SK-MEL-5 (cell line): ENCODE data around the gene CCDC201. TPM values are rescaled to one million over a fixed set of nuclear protein-coding genes. Genes with fewer than 3 reads are reported as not detected.
"Not testable (repeated sequence)": the region's sequence is repeated elsewhere in the genome, so short reads cannot be mapped to it uniquely, and the experiment has no call there.

ENCODE experiments used
- DNase-seq: peaks from one replicate; pipeline ENCODE4 v3.0.0-alpha.2; 2016; ENCODE audit warnings: low read depth, low spot score
- in situ Hi-C: cut with HindIII; loops from 2 replicates; pipeline ENCODE4 v1.10.0; 2016; ENCODE audit warnings: low sequenced_read_pairs, high pct_unique_total_duplicates, low pct_unique_long_range_greater_than_20kb
- total RNA-seq: library from RNA; depleted of rRNA; stranded (reverse); fragments of >200 nt; shearing (Covaris generic); gene quantifications from 2 replicates; pipeline ENCODE4 v1.2.3, GENCODE V29; 2014

CCDC201 gene
- total RNA-seq, 1 experiment from 2014 or later = not detected

- DNase-seq, in situ Hi-C loops: not testable (repeated sequence)
Measured at GRCh38 chr7:45848734-45849133, 24.1 kb downstream of the CCDC201 start.

GRCh38 chr7:45846536-45846935 is 26.3 kb downstream of the CCDC201 start:
- DNase-seq, in situ Hi-C loops: not testable (repeated sequence)

- in situ Hi-C loops = not testable (repeated sequence)
Measured at GRCh38 chr7:45841926-45842717, 30.8 kb downstream of the CCDC201 start.

GRCh38 chr7:45838852-45839251 is 34.0 kb downstream of the CCDC201 start:
- in situ Hi-C loops, DNase-seq: not testable (repeated sequence)

More at GRCh38 chr7:45841926-45842717, 30.8 kb downstream of the CCDC201 start:
- DNase-seq = peak; percentile 27

- DNase-seq, in situ Hi-C loops: not testable (repeated sequence)
Measured at GRCh38 chr7:45832433-45833177, 40.3 kb downstream of the CCDC201 start.

GRCh38 chr7:45829846-45830245 is 43.0 kb downstream of the CCDC201 start:
- in situ Hi-C loops, DNase-seq: not testable (repeated sequence)

GRCh38 chr7:45827731-45828130 is 45.2 kb downstream of the CCDC201 start:
- in situ Hi-C loops, DNase-seq: not testable (repeated sequence)

- in situ Hi-C loops, DNase-seq: not testable (repeated sequence)
Measured at GRCh38 chr7:45826550-45826949, 46.3 kb downstream of the CCDC201 start.

GRCh38 chr7:45818763-45819162 is 54.1 kb downstream of the CCDC201 start:
- in situ Hi-C loops = not testable (repeated sequence)

GRCh38 chr7:45817913-45818312 is 55.0 kb downstream of the CCDC201 start:
- in situ Hi-C loops, DNase-seq: not testable (repeated sequence)

More at GRCh38 chr7:45818763-45819162, 54.1 kb downstream of the CCDC201 start:
- not testable (repeated sequence) for DNase-seq

GRCh38 chr7:45817016-45817415 is 55.9 kb downstream of the CCDC201 start:
- DNase-seq, in situ Hi-C loops: not testable (repeated sequence)

- DNase-seq, in situ Hi-C loops: not testable (repeated sequence)
Measured at GRCh38 chr7:45814216-45815118, 58.4 kb downstream of the CCDC201 start.

GRCh38 chr7:45813771-45814170 is 59.1 kb downstream of the CCDC201 start:
- DNase-seq, in situ Hi-C loops: not testable (repeated sequence)

- DNase-seq = no peak
- in situ Hi-C loops = no loop called here
Measured at GRCh38 chr7:45812946-45813345, 59.9 kb downstream of the CCDC201 start.

GRCh38 chr7:45811652-45812234 is 61.1 kb downstream of the CCDC201 start:
- in situ Hi-C loops, DNase-seq: not testable (repeated sequence)

GRCh38 chr7:45810451-45811005 is 62.4 kb downstream of the CCDC201 start:
- in situ Hi-C loops, DNase-seq: not testable (repeated sequence)
